ENCODE data around the gene ZSCAN32. TPM values are rescaled to one million over a fixed set of nuclear protein-coding genes. Genes with fewer than 3 reads are reported as not detected.

Gene ZSCAN32
- total and polyA plus RNA-seq, 4 donors: 4.2 to 7.7 (median 6.0) TPM

GRCh38 chr16:3362931-3363330, 37.9 kb downstream of the ZSCAN32 start:
- Histone ChIP-seq H3K4me1 (ENCODE audit: control insufficient read depth in 4 of 4, insufficient read depth in 4 of 4, low read length in 3 of 4) (peaks cover 0 to 3% (median 0%) of the 10 kb centered on the region in 4 donors), H3K36me3 (ENCODE audit: control insufficient read depth in 4 of 4, insufficient read depth in 3 of 4, low read depth in 1 of 4, low read length in 3 of 4) (no peaks in the 10 kb centered on the region), H3K27me3 (ENCODE audit: control insufficient read depth in 4 of 4, insufficient read depth in 4 of 4, low read length in 3 of 4) (peaks cover 0 to 3% (median 0%) of the 10 kb centered on the region in 4 donors), H3K9ac (ENCODE audit: low read depth in 1 of 2, low read length in 2 of 2) (no peak overlapping the region), H3K4me3 (ENCODE audit: low read depth in 1 of 3, low read length in 3 of 3) (no peak overlapping the region), H3K9me3 (ENCODE audit: control insufficient read depth in 4 of 4, low read length in 3 of 4) (peaks cover 11 to 24% (median 20%) of the 10 kb centered on the region in 4 donors), H3K27ac (ENCODE audit: low read depth in 1 of 2, low read length in 2 of 2) (no peak overlapping the region)
- no peak for DNase-seq (ENCODE audit: low spot score)
- TF ChIP-seq RAD21 (IDR thresholded peaks at IDR 0.05) (no peak), MAX (IDR thresholded peaks at IDR 0.05) (no peak), CTCF (IDR thresholded peaks at IDR 0.05; ENCODE audit: low read depth, low read length, missing input control) (no peak), JUND (IDR thresholded peaks at IDR 0.05) (no peak), TAF1 (conservative IDR thresholded peaks at IDR 0.05) (no peak), ATF3 (IDR thresholded peaks at IDR 0.05) (no peak), FOXA1 (IDR thresholded peaks at IDR 0.05) (no peak), RXRA (IDR thresholded peaks at IDR 0.05) (no peak), FOXA2 (IDR thresholded peaks at IDR 0.05) (no peak), NR2F2 (IDR thresholded peaks at IDR 0.05) (no peak), HNF4G (IDR thresholded peaks at IDR 0.05) (no peak), EGR1 (IDR thresholded peaks at IDR 0.05; ENCODE audit: low read depth in 2 of 2) (no peak), GABPA (IDR thresholded peaks at IDR 0.05 in 1 of 2, conservative IDR thresholded peaks at IDR 0.05 in 1 of 2) (no peak)
- TF ChIP-seq, protein P1, sequence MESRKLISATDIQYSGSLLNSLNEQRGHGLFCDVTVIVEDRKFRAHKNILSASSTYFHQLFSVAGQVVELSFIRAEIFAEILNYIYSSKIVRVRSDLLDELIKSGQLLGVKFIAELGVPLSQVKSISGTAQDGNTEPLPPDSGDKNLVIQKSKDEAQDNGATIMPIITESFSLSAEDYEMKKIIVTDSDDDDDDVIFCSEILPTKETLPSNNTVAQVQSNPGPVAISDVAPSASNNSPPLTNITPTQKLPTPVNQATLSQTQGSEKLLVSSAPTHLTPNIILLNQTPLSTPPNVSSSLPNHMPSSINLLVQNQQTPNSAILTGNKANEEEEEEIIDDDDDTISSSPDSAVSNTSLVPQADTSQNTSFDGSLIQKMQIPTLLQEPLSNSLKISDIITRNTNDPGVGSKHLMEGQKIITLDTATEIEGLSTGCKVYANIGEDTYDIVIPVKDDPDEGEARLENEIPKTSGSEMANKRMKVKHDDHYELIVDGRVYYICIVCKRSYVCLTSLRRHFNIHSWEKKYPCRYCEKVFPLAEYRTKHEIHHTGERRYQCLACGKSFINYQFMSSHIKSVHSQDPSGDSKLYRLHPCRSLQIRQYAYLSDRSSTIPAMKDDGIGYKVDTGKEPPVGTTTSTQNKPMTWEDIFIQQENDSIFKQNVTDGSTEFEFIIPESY (IDR thresholded peaks at IDR 0.05): no peak
- TF ChIP-seq, protein P2, sequence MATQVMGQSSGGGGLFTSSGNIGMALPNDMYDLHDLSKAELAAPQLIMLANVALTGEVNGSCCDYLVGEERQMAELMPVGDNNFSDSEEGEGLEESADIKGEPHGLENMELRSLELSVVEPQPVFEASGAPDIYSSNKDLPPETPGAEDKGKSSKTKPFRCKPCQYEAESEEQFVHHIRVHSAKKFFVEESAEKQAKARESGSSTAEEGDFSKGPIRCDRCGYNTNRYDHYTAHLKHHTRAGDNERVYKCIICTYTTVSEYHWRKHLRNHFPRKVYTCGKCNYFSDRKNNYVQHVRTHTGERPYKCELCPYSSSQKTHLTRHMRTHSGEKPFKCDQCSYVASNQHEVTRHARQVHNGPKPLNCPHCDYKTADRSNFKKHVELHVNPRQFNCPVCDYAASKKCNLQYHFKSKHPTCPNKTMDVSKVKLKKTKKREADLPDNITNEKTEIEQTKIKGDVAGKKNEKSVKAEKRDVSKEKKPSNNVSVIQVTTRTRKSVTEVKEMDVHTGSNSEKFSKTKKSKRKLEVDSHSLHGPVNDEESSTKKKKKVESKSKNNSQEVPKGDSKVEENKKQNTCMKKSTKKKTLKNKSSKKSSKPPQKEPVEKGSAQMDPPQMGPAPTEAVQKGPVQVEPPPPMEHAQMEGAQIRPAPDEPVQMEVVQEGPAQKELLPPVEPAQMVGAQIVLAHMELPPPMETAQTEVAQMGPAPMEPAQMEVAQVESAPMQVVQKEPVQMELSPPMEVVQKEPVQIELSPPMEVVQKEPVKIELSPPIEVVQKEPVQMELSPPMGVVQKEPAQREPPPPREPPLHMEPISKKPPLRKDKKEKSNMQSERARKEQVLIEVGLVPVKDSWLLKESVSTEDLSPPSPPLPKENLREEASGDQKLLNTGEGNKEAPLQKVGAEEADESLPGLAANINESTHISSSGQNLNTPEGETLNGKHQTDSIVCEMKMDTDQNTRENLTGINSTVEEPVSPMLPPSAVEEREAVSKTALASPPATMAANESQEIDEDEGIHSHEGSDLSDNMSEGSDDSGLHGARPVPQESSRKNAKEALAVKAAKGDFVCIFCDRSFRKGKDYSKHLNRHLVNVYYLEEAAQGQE (IDR thresholded peaks at IDR 0.05): no peak

DNA sequence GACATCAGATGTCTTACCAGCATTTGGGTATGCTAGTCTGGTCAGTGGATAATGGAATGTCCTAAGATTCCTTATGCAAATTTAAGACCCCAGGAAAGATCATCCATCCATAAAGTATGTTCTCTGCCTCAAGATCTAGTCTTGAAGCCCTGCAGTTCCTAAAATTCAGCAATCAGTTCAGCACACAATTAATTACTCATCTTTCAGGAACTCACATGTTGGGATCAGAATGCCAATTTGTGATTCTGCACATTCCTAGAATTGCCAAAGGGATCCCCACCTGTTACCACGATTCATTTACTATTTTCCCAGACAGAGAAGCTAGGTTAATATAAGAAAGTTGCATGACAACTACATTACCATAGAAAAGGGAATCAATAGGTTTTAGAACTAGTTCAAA, 41.9 kb downstream of the ZSCAN32 start:
- peaks cover 4 to 18% (median 13%) of the 10 kb centered on the region in 4 donors for H3K9me3 ChIP-seq (ENCODE audit: control insufficient read depth in 4 of 4, low read length in 3 of 4)
- H3K4me3 ChIP-seq (ENCODE audit: low read depth in 1 of 3, low read length in 3 of 3): no peak overlapping the region
- peaks cover 0 to 3% (median 0%) of the 10 kb centered on the region in 4 donors for H3K27me3 ChIP-seq (ENCODE audit: control insufficient read depth in 4 of 4, insufficient read depth in 4 of 4, low read length in 3 of 4)
- TF ChIP-seq MAX (IDR thresholded peaks at IDR 0.05): no peak
- TF ChIP-seq FOXA2 (IDR thresholded peaks at IDR 0.05): no peak
- TF ChIP-seq EGR1 (IDR thresholded peaks at IDR 0.05; ENCODE audit: low read depth in 2 of 2): no peak
- TF ChIP-seq RXRA (IDR thresholded peaks at IDR 0.05): no peak
- TF ChIP-seq, protein P1 (IDR thresholded peaks at IDR 0.05): no peak
- TF ChIP-seq ATF3 (IDR thresholded peaks at IDR 0.05): no peak
- no peak for TF ChIP-seq YY1 (IDR thresholded peaks at IDR 0.05)
- no peak for TF ChIP-seq JUND (IDR thresholded peaks at IDR 0.05)
- no peak for TF ChIP-seq FOXA1 (IDR thresholded peaks at IDR 0.05)
- no peaks in the 10 kb centered on the region for H3K4me1 ChIP-seq (ENCODE audit: control insufficient read depth in 4 of 4, insufficient read depth in 4 of 4, low read length in 3 of 4)
- DNase-seq (ENCODE audit: low spot score): no peak
- no peaks in the 10 kb centered on the region for H3K36me3 ChIP-seq (ENCODE audit: control insufficient read depth in 4 of 4, insufficient read depth in 3 of 4, low read depth in 1 of 4, low read length in 3 of 4)
- H3K27ac ChIP-seq (ENCODE audit: low read depth in 1 of 2, low read length in 2 of 2): no peak overlapping the region
- no peak overlapping the region for H3K9ac ChIP-seq (ENCODE audit: low read depth in 1 of 2, low read length in 2 of 2)
- 0% methylated on average over 1 of the region's 1 CpG for WGBS
